K562 (cell line): Measurements from ENCODE around the gene HEXIM1. TPM values are rescaled to one million over a fixed set of nuclear protein-coding genes. Genes with fewer than 3 reads are reported as not detected.

Experiments used
- CREM ChIP-seq: IDR thresholded peaks from 2 replicates; pipeline ENCODE4 v1.6.1; 2014; ENCODE audit warnings: antibody characterized with exemption, low read depth
- ETV5 ChIP-seq: sonication (generic); formaldehyde crosslinking; IDR thresholded peaks from 2 replicates; pipeline ENCODE4 v1.4.0; 2020; ENCODE audit warnings: low read depth, mild to moderate bottlenecking, missing genetic modification reagents
- HNRNPL ChIP-seq: fragments of 200-400 bp; formaldehyde crosslinking; IDR thresholded peaks from 2 replicates; pipeline ENCODE4 v1.6.1; 2017; ENCODE audit warnings: low read depth, mild to moderate bottlenecking, low read length
- HNRNPLL ChIP-seq: fragments of 200-400 bp; formaldehyde crosslinking; IDR thresholded peaks from 2 replicates; pipeline ENCODE4 v1.6.1; 2017; ENCODE audit warnings: low read length, low read depth, mild to moderate bottlenecking; ENCODE audit not compliant: poor library complexity, severe bottlenecking
- PTTG1 ChIP-seq: fragments of 450-650 bp; IDR thresholded peaks from 2 replicates; pipeline ENCODE4 v1.6.1; 2016; ENCODE audit warnings: low read depth, mild to moderate bottlenecking, missing genetic modification characterization, missing compliant biosample characterization
- PURB ChIP-seq: sonication (generic); formaldehyde crosslinking; IDR thresholded peaks from 2 replicates; pipeline ENCODE4 v1.9.0; 2021; ENCODE audit warnings: low read depth, mild to moderate bottlenecking, missing genetic modification reagents
- SIN3A ChIP-seq, 2 experiments: fragments of 150-350 bp in 1 of 2; IDR thresholded peaks; 2 replicates each; pipeline ENCODE4 v1.6.1; 2011 to 2016; ENCODE audit warnings: borderline replicate concordance in 2 of 2, low read depth in 2 of 2, low read length in 2 of 2, mild to moderate bottlenecking in 2 of 2, moderate library complexity in 2 of 2; ENCODE audit not compliant: control insufficient read depth in 1 of 2
- SUPT5H ChIP-seq: fragments of 450-650 bp; IDR thresholded peaks from 2 replicates; pipeline ENCODE4 v1.6.1; 2016
- TSC22D4 ChIP-seq: fragments of 450-650 bp; IDR thresholded peaks from 2 replicates; pipeline ENCODE4 v1.6.1; 2016; ENCODE audit warnings: missing genetic modification characterization, missing biosample characterization, control low read depth
- ZNF175 ChIP-seq: fragments of 200-800 bp; sonication (Bioruptor generic); IDR thresholded peaks from 2 replicates; pipeline ENCODE4 v1.6.1; 2016; ENCODE audit warnings: low read depth, mild to moderate bottlenecking, missing genetic modification characterization, missing compliant biosample characterization
- ZNF212 ChIP-seq: fragments of 450-650 bp; formaldehyde crosslinking; IDR thresholded peaks from 2 replicates; pipeline ENCODE4 v1.4.0; 2020; ENCODE audit warnings: mild to moderate bottlenecking
- ZNF561 ChIP-seq: fragments of 450-650 bp; formaldehyde crosslinking; conservative IDR thresholded peaks from 2 replicates; pipeline ENCODE4 v1.4.0; 2020; ENCODE audit warnings: mild to moderate bottlenecking, moderate library complexity
- polyA plus RNA-seq, 8 experiments: library from polyadenylated mRNA; depleted of rRNA in 4 of 8; stranded (reverse) in 5 of 8; unstranded in 3 of 8; fragments of >200 nt; fragmentation: Nextera tagmentation in 2 of 8; fragmentation: Illumina TruSeq in 1 of 8; extraction: Ambion mirVana in 2 of 8; extraction: Trizol in 1 of 8; gene quantifications; 2 replicates each; pipeline versions ENCODE4 v1.2.1 to v1.2.3, GENCODE V29; 2011 to 2014; ENCODE audit warnings: inconsistent platforms in 1 of 8, missing spikeins in 1 of 8
- total RNA-seq, 7 experiments: library from RNA; depleted of rRNA in 6 of 7; stranded (reverse); fragments of >200 nt in 6 of 7; fragmentation: Illumina TruSeq in 2 of 7; extraction: Trizol in 2 of 7; gene quantifications; 2 replicates each; pipeline versions ENCODE4 v1.2.1 to v1.2.3, GENCODE V29; 2011 to 2021; ENCODE audit warnings: low replicate concordance in 1 of 7
- TF ChIP-seq, protein P1 (sequence below): fragments of 200-600 bp; sonication (generic); IDR thresholded peaks from one replicate; pipeline ENCODE4 v1.6.1; 2012; ENCODE audit warnings: mild to moderate bottlenecking, low read depth, low read length, inconsistent platforms
- TF ChIP-seq, protein P2 (sequence below): fragments of 450-650 bp; conservative IDR thresholded peaks from 2 replicates; pipeline ENCODE4 v1.6.1; 2016; ENCODE audit warnings: missing genetic modification characterization, low read depth, mild to moderate bottlenecking, control low read depth, missing compliant biosample characterization

The HEXIM1 gene
- total and polyA plus RNA-seq, 9 of the 15 experiments (the other 6 are each of a cell fraction or from before 2014, with no cell fraction given), result 1.4 to 28.3 (median 9.1) TPM

DNA sequence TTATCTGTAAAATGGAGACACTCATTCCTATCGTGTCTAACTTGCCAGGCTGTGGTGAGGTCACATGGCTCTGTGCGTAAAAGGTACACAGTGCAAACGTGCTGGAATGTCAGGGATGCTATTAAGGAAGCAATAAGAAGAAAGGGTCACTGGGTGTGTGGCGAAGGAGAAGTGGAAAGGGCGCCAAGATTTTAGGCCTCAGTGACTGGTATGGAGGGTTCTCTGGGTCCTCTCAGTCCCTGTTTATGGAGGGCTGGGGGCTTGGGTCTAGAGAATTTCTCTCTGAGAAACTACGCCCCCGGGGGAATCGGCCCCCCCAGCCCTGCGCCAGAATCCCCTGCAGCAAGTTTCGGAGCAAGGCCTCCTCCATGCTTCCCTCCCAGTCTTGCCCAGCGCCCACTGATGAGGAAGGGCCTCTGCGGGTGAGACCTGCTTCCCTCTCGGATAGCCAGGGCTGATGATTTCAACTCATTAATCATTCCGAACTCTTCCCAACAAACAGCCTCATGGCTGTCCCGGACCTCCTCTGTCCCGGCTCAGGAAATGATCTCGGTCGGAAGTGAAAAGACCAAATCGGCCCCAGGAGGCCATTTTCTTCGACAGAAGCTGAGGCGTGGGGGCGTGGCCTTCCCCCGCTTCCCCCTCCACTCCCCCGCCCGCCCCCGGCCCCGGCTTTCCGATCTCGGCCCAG is 1.2 kb upstream of the HEXIM1 start (continued):
- TF ChIP-seq, protein P1, sequence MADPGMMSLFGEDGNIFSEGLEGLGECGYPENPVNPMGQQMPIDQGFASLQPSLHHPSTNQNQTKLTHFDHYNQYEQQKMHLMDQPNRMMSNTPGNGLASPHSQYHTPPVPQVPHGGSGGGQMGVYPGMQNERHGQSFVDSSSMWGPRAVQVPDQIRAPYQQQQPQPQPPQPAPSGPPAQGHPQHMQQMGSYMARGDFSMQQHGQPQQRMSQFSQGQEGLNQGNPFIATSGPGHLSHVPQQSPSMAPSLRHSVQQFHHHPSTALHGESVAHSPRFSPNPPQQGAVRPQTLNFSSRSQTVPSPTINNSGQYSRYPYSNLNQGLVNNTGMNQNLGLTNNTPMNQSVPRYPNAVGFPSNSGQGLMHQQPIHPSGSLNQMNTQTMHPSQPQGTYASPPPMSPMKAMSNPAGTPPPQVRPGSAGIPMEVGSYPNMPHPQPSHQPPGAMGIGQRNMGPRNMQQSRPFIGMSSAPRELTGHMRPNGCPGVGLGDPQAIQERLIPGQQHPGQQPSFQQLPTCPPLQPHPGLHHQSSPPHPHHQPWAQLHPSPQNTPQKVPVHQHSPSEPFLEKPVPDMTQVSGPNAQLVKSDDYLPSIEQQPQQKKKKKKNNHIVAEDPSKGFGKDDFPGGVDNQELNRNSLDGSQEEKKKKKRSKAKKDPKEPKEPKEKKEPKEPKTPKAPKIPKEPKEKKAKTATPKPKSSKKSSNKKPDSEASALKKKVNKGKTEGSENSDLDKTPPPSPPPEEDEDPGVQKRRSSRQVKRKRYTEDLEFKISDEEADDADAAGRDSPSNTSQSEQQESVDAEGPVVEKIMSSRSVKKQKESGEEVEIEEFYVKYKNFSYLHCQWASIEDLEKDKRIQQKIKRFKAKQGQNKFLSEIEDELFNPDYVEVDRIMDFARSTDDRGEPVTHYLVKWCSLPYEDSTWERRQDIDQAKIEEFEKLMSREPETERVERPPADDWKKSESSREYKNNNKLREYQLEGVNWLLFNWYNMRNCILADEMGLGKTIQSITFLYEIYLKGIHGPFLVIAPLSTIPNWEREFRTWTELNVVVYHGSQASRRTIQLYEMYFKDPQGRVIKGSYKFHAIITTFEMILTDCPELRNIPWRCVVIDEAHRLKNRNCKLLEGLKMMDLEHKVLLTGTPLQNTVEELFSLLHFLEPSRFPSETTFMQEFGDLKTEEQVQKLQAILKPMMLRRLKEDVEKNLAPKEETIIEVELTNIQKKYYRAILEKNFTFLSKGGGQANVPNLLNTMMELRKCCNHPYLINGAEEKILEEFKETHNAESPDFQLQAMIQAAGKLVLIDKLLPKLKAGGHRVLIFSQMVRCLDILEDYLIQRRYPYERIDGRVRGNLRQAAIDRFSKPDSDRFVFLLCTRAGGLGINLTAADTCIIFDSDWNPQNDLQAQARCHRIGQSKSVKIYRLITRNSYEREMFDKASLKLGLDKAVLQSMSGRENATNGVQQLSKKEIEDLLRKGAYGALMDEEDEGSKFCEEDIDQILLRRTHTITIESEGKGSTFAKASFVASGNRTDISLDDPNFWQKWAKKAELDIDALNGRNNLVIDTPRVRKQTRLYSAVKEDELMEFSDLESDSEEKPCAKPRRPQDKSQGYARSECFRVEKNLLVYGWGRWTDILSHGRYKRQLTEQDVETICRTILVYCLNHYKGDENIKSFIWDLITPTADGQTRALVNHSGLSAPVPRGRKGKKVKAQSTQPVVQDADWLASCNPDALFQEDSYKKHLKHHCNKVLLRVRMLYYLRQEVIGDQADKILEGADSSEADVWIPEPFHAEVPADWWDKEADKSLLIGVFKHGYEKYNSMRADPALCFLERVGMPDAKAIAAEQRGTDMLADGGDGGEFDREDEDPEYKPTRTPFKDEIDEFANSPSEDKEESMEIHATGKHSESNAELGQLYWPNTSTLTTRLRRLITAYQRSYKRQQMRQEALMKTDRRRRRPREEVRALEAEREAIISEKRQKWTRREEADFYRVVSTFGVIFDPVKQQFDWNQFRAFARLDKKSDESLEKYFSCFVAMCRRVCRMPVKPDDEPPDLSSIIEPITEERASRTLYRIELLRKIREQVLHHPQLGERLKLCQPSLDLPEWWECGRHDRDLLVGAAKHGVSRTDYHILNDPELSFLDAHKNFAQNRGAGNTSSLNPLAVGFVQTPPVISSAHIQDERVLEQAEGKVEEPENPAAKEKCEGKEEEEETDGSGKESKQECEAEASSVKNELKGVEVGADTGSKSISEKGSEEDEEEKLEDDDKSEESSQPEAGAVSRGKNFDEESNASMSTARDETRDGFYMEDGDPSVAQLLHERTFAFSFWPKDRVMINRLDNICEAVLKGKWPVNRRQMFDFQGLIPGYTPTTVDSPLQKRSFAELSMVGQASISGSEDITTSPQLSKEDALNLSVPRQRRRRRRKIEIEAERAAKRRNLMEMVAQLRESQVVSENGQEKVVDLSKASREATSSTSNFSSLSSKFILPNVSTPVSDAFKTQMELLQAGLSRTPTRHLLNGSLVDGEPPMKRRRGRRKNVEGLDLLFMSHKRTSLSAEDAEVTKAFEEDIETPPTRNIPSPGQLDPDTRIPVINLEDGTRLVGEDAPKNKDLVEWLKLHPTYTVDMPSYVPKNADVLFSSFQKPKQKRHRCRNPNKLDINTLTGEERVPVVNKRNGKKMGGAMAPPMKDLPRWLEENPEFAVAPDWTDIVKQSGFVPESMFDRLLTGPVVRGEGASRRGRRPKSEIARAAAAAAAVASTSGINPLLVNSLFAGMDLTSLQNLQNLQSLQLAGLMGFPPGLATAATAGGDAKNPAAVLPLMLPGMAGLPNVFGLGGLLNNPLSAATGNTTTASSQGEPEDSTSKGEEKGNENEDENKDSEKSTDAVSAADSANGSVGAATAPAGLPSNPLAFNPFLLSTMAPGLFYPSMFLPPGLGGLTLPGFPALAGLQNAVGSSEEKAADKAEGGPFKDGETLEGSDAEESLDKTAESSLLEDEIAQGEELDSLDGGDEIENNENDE, result no peak
- no peak for TF ChIP-seq PURB (CRISPR knock-in tag)
- peak; percentile 76 for TF ChIP-seq CREM
- 0 out of 4 replicates have a peak, but pooled peaks of 1 of the 2 experiments have one; percentile 38 for TF ChIP-seq SIN3A (IDR thresholded peaks at IDR 0.05; ENCODE audit: borderline replicate concordance in 2 of 2, control insufficient read depth in 1 of 2, low read depth in 2 of 2, low read length in 2 of 2)
- no peak for TF ChIP-seq TSC22D4 (tag)
- TF ChIP-seq, protein P2, sequence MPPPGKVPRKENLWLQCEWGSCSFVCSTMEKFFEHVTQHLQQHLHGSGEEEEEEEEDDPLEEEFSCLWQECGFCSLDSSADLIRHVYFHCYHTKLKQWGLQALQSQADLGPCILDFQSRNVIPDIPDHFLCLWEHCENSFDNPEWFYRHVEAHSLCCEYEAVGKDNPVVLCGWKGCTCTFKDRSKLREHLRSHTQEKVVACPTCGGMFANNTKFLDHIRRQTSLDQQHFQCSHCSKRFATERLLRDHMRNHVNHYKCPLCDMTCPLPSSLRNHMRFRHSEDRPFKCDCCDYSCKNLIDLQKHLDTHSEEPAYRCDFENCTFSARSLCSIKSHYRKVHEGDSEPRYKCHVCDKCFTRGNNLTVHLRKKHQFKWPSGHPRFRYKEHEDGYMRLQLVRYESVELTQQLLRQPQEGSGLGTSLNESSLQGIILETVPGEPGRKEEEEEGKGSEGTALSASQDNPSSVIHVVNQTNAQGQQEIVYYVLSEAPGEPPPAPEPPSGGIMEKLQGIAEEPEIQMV (tag), result 0 out of 2 replicates have a peak, but pooled peaks have one; percentile 9
- 0 out of 2 replicates have a peak, but pooled peaks have one; percentile 60 for TF ChIP-seq ZNF561
- TF ChIP-seq ZNF175 (CRISPR knock-in tag), result 0 out of 2 replicates have a peak, but pooled peaks have one; percentile 85
- 0 out of 2 replicates have a peak, but pooled peaks have one; percentile 23 for TF ChIP-seq PTTG1 (tag)
- TF ChIP-seq HNRNPL, result no peak
- TF ChIP-seq HNRNPLL, result no peak
- peak; percentile 63 for TF ChIP-seq SUPT5H
- TF ChIP-seq ZNF212, result 0 out of 2 replicates have a peak, but pooled peaks have one; percentile 62
- TF ChIP-seq ETV5 (CRISPR knock-in tag), result no peak
